ENCODE results near the gene UGT2B7. TPM values are rescaled to one million over a fixed set of nuclear protein-coding genes. Genes with fewer than 3 reads are reported as not detected.

The UGT2B7 gene
- total and polyA plus RNA-seq, 2 of the 13 experiments (the other 11 are each of a cell fraction or from before 2014, with no cell fraction given), result 26.8 to 41.8 TPM

DNA sequence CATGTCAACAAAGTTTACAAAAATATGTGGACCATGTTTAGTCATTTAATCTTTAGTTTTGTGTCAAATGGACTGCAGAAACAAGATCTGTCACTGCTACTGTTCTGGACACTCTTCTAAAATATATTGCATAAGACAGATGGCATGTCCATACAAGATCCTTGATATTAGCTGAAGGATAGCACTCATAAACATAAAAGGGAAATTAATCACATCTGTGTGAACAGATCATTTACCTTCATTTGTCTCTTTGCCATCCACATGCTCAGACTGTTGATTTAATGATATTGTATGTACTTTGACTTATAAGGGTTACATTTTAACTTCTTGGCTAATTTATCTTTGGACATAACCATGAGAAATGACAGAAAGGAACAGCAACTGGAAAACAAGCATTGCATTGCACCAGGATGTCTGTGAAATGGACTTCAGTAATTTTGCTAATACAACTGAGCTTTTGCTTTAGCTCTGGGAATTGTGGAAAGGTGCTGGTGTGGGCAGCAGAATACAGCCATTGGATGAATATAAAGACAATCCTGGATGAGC lies at the start of gene UGT2B7 (continued):
- TF ChIP-seq, protein P1, sequence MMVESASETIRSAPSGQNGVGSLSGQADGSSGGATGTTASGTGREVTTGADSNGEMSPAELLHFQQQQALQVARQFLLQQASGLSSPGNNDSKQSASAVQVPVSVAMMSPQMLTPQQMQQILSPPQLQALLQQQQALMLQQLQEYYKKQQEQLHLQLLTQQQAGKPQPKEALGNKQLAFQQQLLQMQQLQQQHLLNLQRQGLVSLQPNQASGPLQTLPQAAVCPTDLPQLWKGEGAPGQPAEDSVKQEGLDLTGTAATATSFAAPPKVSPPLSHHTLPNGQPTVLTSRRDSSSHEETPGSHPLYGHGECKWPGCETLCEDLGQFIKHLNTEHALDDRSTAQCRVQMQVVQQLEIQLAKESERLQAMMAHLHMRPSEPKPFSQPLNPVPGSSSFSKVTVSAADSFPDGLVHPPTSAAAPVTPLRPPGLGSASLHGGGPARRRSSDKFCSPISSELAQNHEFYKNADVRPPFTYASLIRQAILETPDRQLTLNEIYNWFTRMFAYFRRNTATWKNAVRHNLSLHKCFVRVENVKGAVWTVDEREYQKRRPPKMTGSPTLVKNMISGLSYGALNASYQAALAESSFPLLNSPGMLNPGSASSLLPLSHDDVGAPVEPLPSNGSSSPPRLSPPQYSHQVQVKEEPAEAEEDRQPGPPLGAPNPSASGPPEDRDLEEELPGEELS (CRISPR knock-in tag; IDR thresholded peaks at IDR 0.05), result peak; percentile 80; the same call in 1 of the 2 replicates
- 0 out of 2 replicates have a peak, but pooled peaks have one; percentile 57 for TF ChIP-seq TP53 (CRISPR knock-in tag; conservative IDR thresholded peaks at IDR 0.05)
- peak; percentile 29; the same call in 1 of the 2 replicates for TF ChIP-seq ZNF703 (CRISPR knock-in tag; IDR thresholded peaks at IDR 0.05; ENCODE audit: borderline replicate concordance)
- TF ChIP-seq IRF2 (CRISPR knock-in tag; IDR thresholded peaks at IDR 0.05), result peak; percentile 39; the same call in 1 of the 2 replicates
- no peak for TF ChIP-seq RORA (CRISPR knock-in tag; IDR thresholded peaks at IDR 0.05)
- TF ChIP-seq, protein P2, sequence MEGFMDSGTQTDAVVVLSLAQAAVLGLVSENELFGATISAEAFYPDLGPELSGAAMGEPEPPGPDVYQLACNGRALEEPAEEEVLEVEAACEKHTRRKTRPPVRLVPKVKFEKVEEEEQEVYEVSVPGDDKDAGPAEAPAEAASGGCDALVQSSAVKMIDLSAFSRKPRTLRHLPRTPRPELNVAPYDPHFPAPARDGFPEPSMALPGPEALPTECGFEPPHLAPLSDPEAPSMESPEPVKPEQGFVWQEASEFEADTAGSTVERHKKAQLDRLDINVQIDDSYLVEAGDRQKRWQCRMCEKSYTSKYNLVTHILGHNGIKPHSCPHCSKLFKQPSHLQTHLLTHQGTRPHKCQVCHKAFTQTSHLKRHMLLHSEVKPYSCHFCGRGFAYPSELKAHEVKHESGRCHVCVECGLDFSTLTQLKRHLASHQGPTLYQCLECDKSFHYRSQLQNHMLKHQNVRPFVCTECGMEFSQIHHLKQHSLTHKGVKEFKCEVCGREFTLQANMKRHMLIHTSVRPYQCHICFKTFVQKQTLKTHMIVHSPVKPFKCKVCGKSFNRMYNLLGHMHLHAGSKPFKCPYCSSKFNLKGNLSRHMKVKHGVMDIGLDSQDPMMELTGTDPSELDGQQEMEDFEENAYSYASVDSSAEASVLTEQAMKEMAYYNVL (CRISPR knock-in tag; IDR thresholded peaks at IDR 0.05; ENCODE audit: borderline replicate concordance), result peak; percentile 69
- TF ChIP-seq ZNF414 (CRISPR knock-in tag; IDR thresholded peaks at IDR 0.05), result no peak
- peak; percentile 70 for TF ChIP-seq ZGPAT (CRISPR knock-in tag; IDR thresholded peaks at IDR 0.05)
- TF ChIP-seq MED13 (CRISPR knock-in tag; IDR thresholded peaks at IDR 0.05), result peak; percentile 71; the same call in 1 of the 2 replicates
- TF ChIP-seq POLR2A (IDR thresholded peaks at IDR 0.05; ENCODE audit: insufficient read depth in 1 of 2, low read depth in 2 of 2, low read length in 2 of 2), result peak in 1 of 2 experiments; percentile 48; a peak in 1 of 4 replicates
- no peak for TF ChIP-seq ZNF883 (CRISPR knock-in tag; IDR thresholded peaks at IDR 0.05; ENCODE audit: not compliant biosample characterization)
- peak; percentile 83 for TF ChIP-seq CEBPG (CRISPR knock-in tag; IDR thresholded peaks at IDR 0.05)
- TF ChIP-seq HOXA7 (CRISPR knock-in tag; IDR thresholded peaks at IDR 0.05), result no peak
- no peak for TF ChIP-seq ZNF234 (CRISPR knock-in tag; conservative IDR thresholded peaks at IDR 0.05)
- TF ChIP-seq, protein P3, sequence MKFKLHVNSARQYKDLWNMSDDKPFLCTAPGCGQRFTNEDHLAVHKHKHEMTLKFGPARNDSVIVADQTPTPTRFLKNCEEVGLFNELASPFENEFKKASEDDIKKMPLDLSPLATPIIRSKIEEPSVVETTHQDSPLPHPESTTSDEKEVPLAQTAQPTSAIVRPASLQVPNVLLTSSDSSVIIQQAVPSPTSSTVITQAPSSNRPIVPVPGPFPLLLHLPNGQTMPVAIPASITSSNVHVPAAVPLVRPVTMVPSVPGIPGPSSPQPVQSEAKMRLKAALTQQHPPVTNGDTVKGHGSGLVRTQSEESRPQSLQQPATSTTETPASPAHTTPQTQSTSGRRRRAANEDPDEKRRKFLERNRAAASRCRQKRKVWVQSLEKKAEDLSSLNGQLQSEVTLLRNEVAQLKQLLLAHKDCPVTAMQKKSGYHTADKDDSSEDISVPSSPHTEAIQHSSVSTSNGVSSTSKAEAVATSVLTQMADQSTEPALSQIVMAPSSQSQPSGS (CRISPR knock-in tag; IDR thresholded peaks at IDR 0.05), result peak; percentile 83
- peak; percentile 34; the same call in 1 of the 2 replicates for TF ChIP-seq MXD4 (CRISPR knock-in tag; IDR thresholded peaks at IDR 0.05)
- peak; percentile 60; the same call in 1 of the 2 replicates for TF ChIP-seq SIX4 (CRISPR knock-in tag; IDR thresholded peaks at IDR 0.05)
- TF ChIP-seq ARHGAP35 (CRISPR knock-in tag; IDR thresholded peaks at IDR 0.05; ENCODE audit: borderline replicate concordance), result no peak
- no peak for TF ChIP-seq NONO (IDR thresholded peaks at IDR 0.05)
- TF ChIP-seq NONO (CRISPR knock-in tag; conservative IDR thresholded peaks at IDR 0.05), result peak; percentile 50; the same call in 1 of the 2 replicates
- peak; percentile 23; the same call in 1 of the 2 replicates for TF ChIP-seq ZNF362 (CRISPR knock-in tag; IDR thresholded peaks at IDR 0.05; ENCODE audit: borderline replicate concordance)
- no peak for TF ChIP-seq ZNF335 (CRISPR knock-in tag; IDR thresholded peaks at IDR 0.05)
